Testis (tissue), 2 donors: ENCODE results near the gene SND1.

Experiments used
- POLR2A ChIP-seq: fragments of 450-650 bp; IDR thresholded peaks from one replicate; pipeline ENCODE4 v1.6.1; 2017; ENCODE audit warnings: antibody characterized with exemption, mild to moderate bottlenecking, moderate library complexity
- TF ChIP-seq, protein P1 (sequence below), 3 experiments: fragments of 450-650 bp in 2 of 3; fragments of 200-600 bp in 1 of 3; sonication (generic) in 1 of 3; IDR thresholded peaks; one replicate each; pipeline ENCODE4 v1.5.1; 2016 to 2019; ENCODE audit warnings: antibody characterized with exemption in 3 of 3, mild to moderate bottlenecking in 2 of 3, moderate library complexity in 1 of 3

DNA sequence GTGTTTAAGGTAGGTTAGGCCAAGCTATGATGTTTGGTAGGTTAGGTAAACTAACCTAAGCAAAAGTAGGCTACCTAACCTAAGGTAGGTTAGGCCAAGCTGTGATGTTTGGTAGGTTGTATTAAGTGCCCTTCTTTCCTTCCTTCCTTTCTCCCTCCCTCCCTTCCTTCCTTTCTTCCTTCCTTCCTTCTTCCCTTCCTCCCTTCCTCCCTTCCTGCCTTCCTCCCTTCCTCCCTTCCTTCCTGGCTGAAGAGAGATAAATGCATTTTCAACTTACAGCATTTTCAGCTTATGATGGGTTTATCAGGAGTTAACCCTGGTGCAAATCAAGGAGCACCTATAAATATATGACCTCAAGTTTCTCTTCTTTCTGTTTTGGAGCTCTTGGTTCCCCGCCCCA lies 56.2 kb downstream of the SND1 start:
- TF ChIP-seq, protein P1, sequence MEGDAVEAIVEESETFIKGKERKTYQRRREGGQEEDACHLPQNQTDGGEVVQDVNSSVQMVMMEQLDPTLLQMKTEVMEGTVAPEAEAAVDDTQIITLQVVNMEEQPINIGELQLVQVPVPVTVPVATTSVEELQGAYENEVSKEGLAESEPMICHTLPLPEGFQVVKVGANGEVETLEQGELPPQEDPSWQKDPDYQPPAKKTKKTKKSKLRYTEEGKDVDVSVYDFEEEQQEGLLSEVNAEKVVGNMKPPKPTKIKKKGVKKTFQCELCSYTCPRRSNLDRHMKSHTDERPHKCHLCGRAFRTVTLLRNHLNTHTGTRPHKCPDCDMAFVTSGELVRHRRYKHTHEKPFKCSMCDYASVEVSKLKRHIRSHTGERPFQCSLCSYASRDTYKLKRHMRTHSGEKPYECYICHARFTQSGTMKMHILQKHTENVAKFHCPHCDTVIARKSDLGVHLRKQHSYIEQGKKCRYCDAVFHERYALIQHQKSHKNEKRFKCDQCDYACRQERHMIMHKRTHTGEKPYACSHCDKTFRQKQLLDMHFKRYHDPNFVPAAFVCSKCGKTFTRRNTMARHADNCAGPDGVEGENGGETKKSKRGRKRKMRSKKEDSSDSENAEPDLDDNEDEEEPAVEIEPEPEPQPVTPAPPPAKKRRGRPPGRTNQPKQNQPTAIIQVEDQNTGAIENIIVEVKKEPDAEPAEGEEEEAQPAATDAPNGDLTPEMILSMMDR (IDR thresholded peaks at IDR 0.05): no peak
- no peak for TF ChIP-seq POLR2A
